Body of pancreas (tissue), 4 donors: ENCODE results near the gene SEC24D. TPM values are rescaled to one million over a fixed set of nuclear protein-coding genes. Genes with fewer than 3 reads are reported as not detected.

Source experiments
- ATAC-seq: fragments of 150-250 bp; one replicate; pipeline ENCODE4 v1.9.1; 2016
- DNase-seq, 4 donors: peaks; one replicate each; pipeline ENCODE4 v3.0.0-alpha.2; 2019
- H3K27ac ChIP-seq, 4 donors: fragments of 200-600 bp; sonication (generic); 1 replicate in 3 of 4; 2 replicates in 1 of 4; pipeline versions ENCODE4 v1.5.1 to v1.6.1; 2016 to 2019; ENCODE audit warnings: mild to moderate bottlenecking in 1 of 4, mixed read lengths in 1 of 4, moderate library complexity in 1 of 4
- H3K27me3 ChIP-seq, 2 donors: fragments of 200-600 bp; sonication (generic); one replicate each; pipeline ENCODE4 v1.6.0; 2016; ENCODE audit warnings: mild to moderate bottlenecking in 1 of 2
- H3K36me3 ChIP-seq, 2 donors: fragments of 200-600 bp; sonication (generic); replicated peaks in 1 of 2; 2 replicates each; pipeline ENCODE4 v1.5.1; 2016; ENCODE audit warnings: low read depth in 2 of 2; ENCODE audit not compliant: insufficient read depth in 1 of 2
- H3K4me1 ChIP-seq: fragments of 200-600 bp; sonication (generic); one replicate; pipeline ENCODE4 v1.6.0; 2016
- H3K4me3 ChIP-seq, 2 donors: fragments of 200-600 bp; sonication (generic); 1 replicate in 1 of 2; 2 replicates in 1 of 2; pipeline ENCODE4 v1.5.1; 2016 to 2019
- H3K9me3 ChIP-seq, 3 donors: fragments of 200-600 bp; sonication (generic); 1 replicate in 2 of 3; 2 replicates in 1 of 3; pipeline ENCODE4 v1.5.1; 2016
- CTCF ChIP-seq, 7 experiments: fragments of 450-650 bp in 4 of 7; fragments of 200-600 bp in 3 of 7; sonication (generic) in 3 of 7; IDR thresholded peaks; one replicate each; pipeline ENCODE4 v1.5.1; 2016 to 2019; ENCODE audit warnings: antibody characterized with exemption in 7 of 7
- POLR2A ChIP-seq, 3 donors: fragments of 450-650 bp; IDR thresholded peaks; one replicate each; pipeline ENCODE4 v1.6.1; 2016; ENCODE audit warnings: antibody characterized with exemption in 3 of 3, mild to moderate bottlenecking in 2 of 3
- WGBS, 2 donors: methylation state at CpG; one replicate each; pipeline ENCODE4 v1.1.5; 2017; 5-methylcytosine and 5-hydroxymethylcytosine counted together
- intact Hi-C: fragments of 100-400 bp; cut with DNase I; formaldehyde crosslinking; loops from one replicate; pipeline ENCODE4 v1.15.1; 2023
- total RNA-seq, 2 donors: library from RNA; depleted of rRNA; stranded (reverse); fragments of >200 nt; gene quantifications; one replicate each; pipeline ENCODE4 v1.1.0, GENCODE V29; 2016

Gene SEC24D
- total RNA-seq, 2 donors from 2014 or later, result 39.7 to 58.7 TPM

GRCh38 chr4:118772767-118773428 lies 63.0 kb downstream of the SEC24D start:
- no peak for ATAC-seq
- TF ChIP-seq POLR2A (IDR thresholded peaks at IDR 0.05), result no peak
- TF ChIP-seq CTCF (IDR thresholded peaks at IDR 0.05), result no peak

GRCh38 chr4:118772081-118772766 lies 63.7 kb downstream of the SEC24D start:
- no peaks in the 10 kb centered on the region for H3K9me3 ChIP-seq
- intact Hi-C loops, result loop anchor here (5.0 kb wide), 1 partner anchor 115 kb away; the partner anchor contains the start of gene SYNPO2
- H3K27ac ChIP-seq, result no peak overlapping the region
- H3K36me3 ChIP-seq, result peaks cover 1 to 6% of the 10 kb centered on the region in 2 donors
- DNase-seq, result no peak
- WGBS, 2 donors, result 36 to 45% methylated on average over 7 of the region's 7 CpGs
- ATAC-seq, result peak; percentile 71
- peaks cover 14% of the 10 kb centered on the region for H3K4me1 ChIP-seq
- no peak overlapping the region for H3K4me3 ChIP-seq
- TF ChIP-seq CTCF (IDR thresholded peaks at IDR 0.05) (peak in 6 of 7 experiments; percentile 43 to 82 (median 65)), POLR2A (IDR thresholded peaks at IDR 0.05) (no peak)
- no peaks in the 10 kb centered on the region for H3K27me3 ChIP-seq

More at GRCh38 chr4:118772767-118773428, 63.0 kb downstream of the SEC24D start:
- H3K9me3 ChIP-seq, result no peaks in the 10 kb centered on the region
- no peak overlapping the region for H3K27ac ChIP-seq
- 41 to 45% methylated on average over 3 of the region's 3 CpGs for WGBS, 2 donors
- H3K36me3 ChIP-seq, result no peaks in the 10 kb centered on the region
- intact Hi-C loops, result loop anchor here (5.0 kb wide), 1 partner anchor 114 kb away; the partner anchor contains the start of gene SYNPO2
- DNase-seq, result no peak
- H3K4me3 ChIP-seq, result no peak overlapping the region
- H3K27me3 ChIP-seq, result no peaks in the 10 kb centered on the region
- H3K4me1 ChIP-seq, result peaks cover 14% of the 10 kb centered on the region

- intact Hi-C loops, result loop anchor here (5.0 kb wide), 1 partner anchor 117 kb away; the partner anchor contains the start of gene SYNPO2
- Histone ChIP-seq H3K4me3 (no peak overlapping the region), H3K4me1 (peaks cover 18% of the 10 kb centered on the region), H3K36me3 (peaks cover 10 to 11% of the 10 kb centered on the region in 2 donors), H3K27me3 (no peaks in the 10 kb centered on the region), H3K27ac (no peak overlapping the region), H3K9me3 (no peaks in the 10 kb centered on the region)
- DNase-seq (no peak), ATAC-seq (no peak)
- 40 to 59% methylated on average over 2 of the region's 2 CpGs for WGBS, 2 donors
- TF ChIP-seq POLR2A (IDR thresholded peaks at IDR 0.05) (no peak), CTCF (IDR thresholded peaks at IDR 0.05) (no peak)
Measured at GRCh38 chr4:118770741-118771187, 65.2 kb downstream of the SEC24D start.

GRCh38 chr4:118769161-118769560 lies 66.8 kb downstream of the SEC24D start:
- no peaks in the 10 kb centered on the region for H3K9me3 ChIP-seq
- intact Hi-C loops, result no loop called here
- TF ChIP-seq CTCF (IDR thresholded peaks at IDR 0.05), result no peak
- TF ChIP-seq POLR2A (IDR thresholded peaks at IDR 0.05), result no peak
- no peak overlapping the region for H3K4me3 ChIP-seq
- no peak overlapping the region for H3K27ac ChIP-seq
- peaks cover 16% of the 10 kb centered on the region for H3K4me1 ChIP-seq
- no peak for DNase-seq
- WGBS, 2 donors, result 71 to 78% methylated on average over 4 of the region's 4 CpGs
- ATAC-seq, result no peak
- no peaks in the 10 kb centered on the region for H3K27me3 ChIP-seq
- H3K36me3 ChIP-seq, result peaks cover 10 to 16% of the 10 kb centered on the region in 2 donors
